Measurements from ENCODE around the gene VGLL4. TPM values are rescaled to one million over a fixed set of nuclear protein-coding genes. Genes with fewer than 3 reads are reported as not detected.

The VGLL4 gene
- total RNA-seq, 2 experiments from 2014 or later: 24.4 to 24.9 TPM

DNA sequence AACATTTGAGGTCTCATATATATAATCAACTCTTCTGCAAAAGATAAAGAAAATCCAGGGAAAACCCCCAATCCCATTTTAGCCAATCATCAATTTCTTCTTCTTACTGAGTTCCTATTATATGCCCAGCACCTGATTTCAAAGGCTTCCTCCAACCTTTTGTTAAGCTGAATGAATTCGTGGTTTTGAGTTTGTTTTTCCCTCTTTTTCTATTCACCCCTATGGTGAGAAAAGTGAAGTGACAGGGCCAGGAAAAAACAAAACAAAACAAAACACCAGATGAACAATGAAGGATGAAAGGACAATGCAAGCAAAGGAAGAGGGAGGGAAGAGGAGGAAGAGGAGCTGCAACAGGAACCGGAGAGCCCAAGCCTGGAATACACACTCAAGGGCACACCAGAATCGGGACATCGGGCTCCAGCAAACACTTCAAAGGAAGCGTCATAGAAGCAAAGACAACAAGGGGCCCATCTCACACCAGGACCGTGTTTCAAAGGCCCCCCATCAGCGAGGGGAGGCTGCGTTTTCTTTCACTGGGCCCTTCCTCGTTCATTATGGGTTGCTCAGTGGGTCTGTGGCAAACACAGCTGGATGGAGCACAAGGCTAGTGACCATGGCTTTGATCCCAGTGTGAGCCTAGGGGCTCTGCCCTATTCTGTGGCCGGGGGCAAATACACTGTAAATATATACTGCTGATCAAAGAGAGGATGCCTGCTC, 50.2 kb downstream of the VGLL4 start:
- Mint-ChIP-seq H3K27ac (no peak overlapping the region), H3K4me1 (peaks cover 26% of the 10 kb centered on the region), H3K27me3 (no peaks in the 10 kb centered on the region), H3K9me3 (ENCODE audit: low read depth) (peaks cover 1% of the 10 kb centered on the region), H3K4me3 (no peak overlapping the region), H3K36me3 (ENCODE audit: low read depth) (peaks cover 35% of the 10 kb centered on the region)
- CTCF ChIA-PET: interaction anchor here (1.3 kb wide), 1 partner anchor 10 kb away, joined by 4 read pairs; no protein-coding TSS in a partner anchor
- no peak for DNase-seq
- no peak for ATAC-seq
- POLR2A ChIA-PET: no interaction called here
- intact Hi-C loops (cut with DNase I, micrococcal nuclease): no loop called here

DNA sequence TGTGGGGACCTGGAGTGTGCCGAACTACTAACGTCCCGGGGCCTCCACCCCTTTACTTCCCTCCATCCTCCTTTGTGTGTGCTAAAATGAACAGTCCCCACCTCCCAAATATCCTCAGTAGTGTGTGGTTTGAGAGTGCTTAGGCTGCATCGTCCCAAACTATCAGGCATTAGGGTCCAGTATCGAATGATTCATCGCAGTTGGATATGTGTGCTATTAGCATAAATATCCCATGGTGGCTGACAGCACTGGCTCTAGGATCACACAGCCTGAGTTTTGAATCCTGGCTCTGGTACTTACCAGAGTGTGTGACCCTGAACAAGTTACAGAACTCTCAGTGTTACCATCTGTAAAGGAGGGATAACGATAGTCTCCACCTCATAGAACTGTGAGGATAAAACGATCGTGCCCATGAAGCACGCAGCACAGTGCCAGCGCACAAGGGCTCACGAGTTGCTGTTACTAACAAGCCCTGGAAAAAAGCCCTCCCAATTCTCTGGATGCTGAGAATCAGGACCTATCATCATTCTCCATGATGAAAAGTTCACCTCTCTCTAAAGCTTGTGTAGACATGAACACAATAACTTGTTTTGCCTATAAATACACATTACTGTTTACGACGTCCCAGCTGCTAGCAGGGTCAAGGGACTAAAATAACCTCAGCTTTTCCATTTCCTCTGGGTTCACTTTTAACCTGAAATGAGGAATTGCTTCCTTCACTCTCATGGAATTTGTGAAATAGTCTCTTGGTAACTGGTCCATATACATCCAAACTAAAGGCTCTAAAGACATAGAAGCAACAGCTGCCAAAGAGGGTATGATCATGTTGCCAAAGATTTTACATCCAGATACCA, 51.0 kb downstream of the VGLL4 start:
- H3K4me1 Mint-ChIP-seq: peaks cover 34% of the 10 kb centered on the region
- ATAC-seq (no peak), DNase-seq (no peak)
- H3K4me3 Mint-ChIP-seq: no peak overlapping the region
- H3K36me3 Mint-ChIP-seq (ENCODE audit: low read depth): peaks cover 31% of the 10 kb centered on the region
- no peak overlapping the region for H3K27ac Mint-ChIP-seq
- POLR2A ChIA-PET: no interaction called here
- no peaks in the 10 kb centered on the region for H3K27me3 Mint-ChIP-seq
- intact Hi-C loops (cut with DNase I, micrococcal nuclease): no loop called here
- CTCF ChIA-PET: interaction anchor here (1.3 kb wide), 1 partner anchor 9 kb away, joined by 4 read pairs; no protein-coding TSS in a partner anchor
- peaks cover 1% of the 10 kb centered on the region for H3K9me3 Mint-ChIP-seq (ENCODE audit: low read depth)

- no peaks in the 10 kb centered on the region for H3K9me3 Mint-ChIP-seq (ENCODE audit: low read depth)
- H3K27me3 Mint-ChIP-seq: no peaks in the 10 kb centered on the region
- no peak for DNase-seq
- no peak overlapping the region for H3K4me3 Mint-ChIP-seq
- intact Hi-C loops (cut with DNase I, micrococcal nuclease): no loop called here
- CTCF ChIA-PET: interaction anchor here (0.6 kb wide), 2 partner anchors 15 to 26 kb away, joined by 3 read pairs; no protein-coding TSS in a partner anchor
- H3K4me1 Mint-ChIP-seq: peaks cover 39% of the 10 kb centered on the region
- no peak for ATAC-seq
- H3K36me3 Mint-ChIP-seq (ENCODE audit: low read depth): peaks cover 27% of the 10 kb centered on the region
- POLR2A ChIA-PET: interaction anchor here (0.8 kb wide), 1 partner anchor 10 kb away, joined by 13 read pairs; no protein-coding TSS in a partner anchor
- no peak overlapping the region for H3K27ac Mint-ChIP-seq
These were observed 52.1 kb downstream of the VGLL4 start for GRCh38 chr3:11591391-11592282.

GRCh38 chr3:11591002-11591355, 52.7 kb downstream of the VGLL4 start:
- DNase-seq: no peak
- Mint-ChIP-seq H3K27me3 (no peaks in the 10 kb centered on the region), H3K27ac (no peak overlapping the region), H3K9me3 (ENCODE audit: low read depth) (no peaks in the 10 kb centered on the region), H3K36me3 (ENCODE audit: low read depth) (peaks cover 23% of the 10 kb centered on the region), H3K4me1 (peaks cover 44% of the 10 kb centered on the region), H3K4me3 (no peak overlapping the region)
- intact Hi-C loops (cut with DNase I, micrococcal nuclease): no loop called here
- CTCF ChIA-PET: interaction anchor here (0.6 kb wide), 2 partner anchors 16 to 26 kb away, joined by 3 read pairs; no protein-coding TSS in a partner anchor
- POLR2A ChIA-PET: interaction anchor here (0.6 to 0.8 kb wide), 2 partner anchors 10 to 1006 kb away, joined by 3 to 13 read pairs; no protein-coding TSS in a partner anchor
- no peak for ATAC-seq

DNA sequence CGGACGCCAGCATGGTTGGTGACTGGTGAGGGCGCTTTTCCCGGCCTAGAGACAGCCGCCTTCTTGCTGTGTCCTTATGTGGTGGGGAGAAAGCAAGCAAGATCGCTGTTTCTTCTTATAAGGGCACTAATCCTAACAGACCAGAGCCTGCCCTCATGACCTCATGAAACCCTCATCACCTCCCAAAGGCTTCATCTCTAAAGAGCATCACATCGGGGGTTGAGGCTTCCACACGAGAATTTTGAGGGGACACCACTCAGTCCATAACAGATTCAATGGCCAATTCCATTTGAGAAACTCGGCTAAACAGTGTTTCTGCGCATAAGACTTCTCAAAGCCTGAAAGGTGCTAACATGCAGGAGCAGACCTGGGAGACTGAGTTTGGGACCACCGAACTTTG, 54.0 kb downstream of the VGLL4 start:
- DNase-seq (no peak), ATAC-seq (no peak)
- intact Hi-C loops (cut with DNase I, micrococcal nuclease): no loop called here
- Mint-ChIP-seq H3K9me3 (ENCODE audit: low read depth) (no peaks in the 10 kb centered on the region), H3K4me3 (no peak overlapping the region), H3K27me3 (no peaks in the 10 kb centered on the region), H3K36me3 (ENCODE audit: low read depth) (peaks cover 19% of the 10 kb centered on the region), H3K27ac (no peak overlapping the region), H3K4me1 (peaks cover 49% of the 10 kb centered on the region)
- CTCF ChIA-PET: no interaction called here
- POLR2A ChIA-PET: no interaction called here

DNA sequence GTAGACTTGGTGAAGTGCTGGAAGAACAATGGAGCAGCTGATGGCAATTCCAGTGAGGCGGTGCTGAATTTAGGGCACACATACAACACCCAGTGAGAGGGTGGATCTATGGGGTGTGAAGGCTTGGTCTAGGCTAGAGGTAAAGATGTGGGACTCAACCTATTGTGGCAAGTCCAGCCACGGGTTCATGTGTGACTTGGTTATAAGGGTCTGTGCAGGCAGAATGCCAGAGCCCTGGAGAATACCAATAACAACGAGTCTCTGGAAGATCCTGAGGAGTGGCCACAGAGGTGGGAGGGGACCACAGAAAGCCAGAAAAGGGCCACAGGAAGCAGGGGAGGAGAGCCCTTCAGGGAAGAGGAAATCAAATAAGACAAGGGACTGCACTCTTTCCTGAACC, 55.0 kb downstream of the VGLL4 start:
- no peak overlapping the region for H3K27ac Mint-ChIP-seq
- no peak for DNase-seq
- H3K9me3 Mint-ChIP-seq (ENCODE audit: low read depth): no peaks in the 10 kb centered on the region
- peaks cover 13% of the 10 kb centered on the region for H3K36me3 Mint-ChIP-seq (ENCODE audit: low read depth)
- intact Hi-C loops (cut with DNase I, micrococcal nuclease): no loop called here
- no peak overlapping the region for H3K4me3 Mint-ChIP-seq
- POLR2A ChIA-PET: no interaction called here
- CTCF ChIA-PET: no interaction called here
- peaks cover 50% of the 10 kb centered on the region for H3K4me1 Mint-ChIP-seq
- no peak for ATAC-seq
- no peaks in the 10 kb centered on the region for H3K27me3 Mint-ChIP-seq

DNA sequence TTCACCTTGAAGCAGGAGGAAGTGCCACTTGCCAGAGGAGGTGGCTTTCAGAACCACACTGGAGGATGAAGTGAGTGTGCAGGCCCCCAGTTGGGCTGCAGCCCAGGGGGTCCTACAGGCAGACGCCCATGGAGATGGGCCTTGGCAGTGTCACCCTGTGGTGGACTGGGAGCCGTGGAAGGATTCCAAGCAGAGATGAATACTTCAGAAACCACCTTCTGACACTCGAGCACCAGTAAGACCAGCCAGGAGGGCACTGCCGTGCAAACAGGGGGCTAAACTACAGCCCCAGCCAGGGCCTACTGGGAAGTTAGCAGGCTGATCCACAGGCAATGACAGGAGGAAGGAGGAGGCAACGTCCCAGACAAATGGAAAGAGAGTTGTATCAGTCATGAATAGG, 55.4 kb downstream of the VGLL4 start:
- intact Hi-C loops (cut with DNase I, micrococcal nuclease): no loop called here
- ATAC-seq (no peak), DNase-seq (no peak)
- peaks cover 13% of the 10 kb centered on the region for H3K36me3 Mint-ChIP-seq (ENCODE audit: low read depth)
- no peak overlapping the region for H3K4me3 Mint-ChIP-seq
- H3K27me3 Mint-ChIP-seq: no peaks in the 10 kb centered on the region
- H3K9me3 Mint-ChIP-seq (ENCODE audit: low read depth): no peaks in the 10 kb centered on the region
- no peak overlapping the region for H3K27ac Mint-ChIP-seq
- CTCF ChIA-PET: no interaction called here
- H3K4me1 Mint-ChIP-seq: peaks cover 51% of the 10 kb centered on the region
- POLR2A ChIA-PET: no interaction called here

- H3K27ac Mint-ChIP-seq: no peak overlapping the region
- CTCF ChIA-PET: no interaction called here
- ATAC-seq: no peak
These were observed 55.9 kb downstream of the VGLL4 start for GRCh38 chr3:11587766-11588165.

DNA sequence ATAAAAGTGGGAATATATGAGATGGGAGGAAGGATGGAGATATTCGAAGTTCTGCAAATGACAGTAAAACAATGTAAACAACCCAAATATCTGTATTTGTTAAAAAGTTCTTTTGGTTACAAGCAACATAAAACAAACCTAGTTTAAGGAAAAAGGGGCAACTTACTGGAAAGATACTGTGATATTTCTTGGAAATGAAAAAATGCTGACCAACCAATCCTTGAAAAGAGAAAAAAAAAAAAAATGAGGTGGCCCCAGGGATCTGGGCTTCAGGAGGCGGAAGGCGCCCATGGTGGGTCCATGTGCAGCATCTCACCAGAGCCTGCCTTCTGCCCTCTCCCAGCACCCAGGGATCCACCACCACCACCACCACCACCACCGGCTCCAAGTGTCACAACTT, 59.1 kb downstream of the VGLL4 start:
- intact Hi-C loops (cut with DNase I, micrococcal nuclease): no loop called here
- CTCF ChIA-PET: interaction anchor here (1.8 kb wide), 1 partner anchor 9 kb away, joined by 4 read pairs; no protein-coding TSS in a partner anchor

More at GRCh38 chr3:11587766-11588165, 55.9 kb downstream of the VGLL4 start:
- Mint-ChIP-seq H3K9me3 (ENCODE audit: low read depth) (no peaks in the 10 kb centered on the region), H3K27me3 (no peaks in the 10 kb centered on the region), H3K4me3 (no peak overlapping the region), H3K4me1 (peaks cover 53% of the 10 kb centered on the region), H3K36me3 (ENCODE audit: low read depth) (peaks cover 13% of the 10 kb centered on the region)
- intact Hi-C loops (cut with DNase I, micrococcal nuclease): no loop called here
- POLR2A ChIA-PET: no interaction called here
- no peak for DNase-seq

GRCh38 chr3:11583638-11584046, 60.1 kb downstream of the VGLL4 start:
- no peak overlapping the region for H3K27ac Mint-ChIP-seq
- intact Hi-C loops (cut with DNase I, micrococcal nuclease): no loop called here
- H3K4me1 Mint-ChIP-seq: peaks cover 67% of the 10 kb centered on the region
- peaks cover 17% of the 10 kb centered on the region for H3K36me3 Mint-ChIP-seq (ENCODE audit: low read depth)
- no peak overlapping the region for H3K4me3 Mint-ChIP-seq
- POLR2A ChIA-PET: no interaction called here
- DNase-seq (no peak), ATAC-seq (no peak)
- H3K27me3 Mint-ChIP-seq: no peaks in the 10 kb centered on the region
- H3K9me3 Mint-ChIP-seq (ENCODE audit: low read depth): no peaks in the 10 kb centered on the region
- CTCF ChIA-PET: interaction anchor here (1.8 kb wide), 1 partner anchor 10 kb away, joined by 4 read pairs; no protein-coding TSS in a partner anchor

More for the DNA sequence above, 59.1 kb downstream of the VGLL4 start:
- no peak overlapping the region for H3K4me3 Mint-ChIP-seq
- ATAC-seq: no peak
- H3K36me3 Mint-ChIP-seq (ENCODE audit: low read depth): peaks cover 17% of the 10 kb centered on the region
- peaks cover 72% of the 10 kb centered on the region for H3K4me1 Mint-ChIP-seq
- no peaks in the 10 kb centered on the region for H3K27me3 Mint-ChIP-seq
- no peaks in the 10 kb centered on the region for H3K9me3 Mint-ChIP-seq (ENCODE audit: low read depth)
- POLR2A ChIA-PET: no interaction called here
- DNase-seq: no peak
- no peak overlapping the region for H3K27ac Mint-ChIP-seq

- no peak for DNase-seq
- POLR2A ChIA-PET: no interaction called here
- Mint-ChIP-seq H3K4me3 (no peak overlapping the region), H3K36me3 (ENCODE audit: low read depth) (peaks cover 17% of the 10 kb centered on the region), H3K27ac (no peak overlapping the region), H3K27me3 (no peaks in the 10 kb centered on the region), H3K9me3 (ENCODE audit: low read depth) (no peaks in the 10 kb centered on the region), H3K4me1 (peaks cover 62% of the 10 kb centered on the region)
- no peak for ATAC-seq
- CTCF ChIA-PET: interaction anchor here (1.8 kb wide), 1 partner anchor 10 kb away, joined by 4 read pairs; no protein-coding TSS in a partner anchor
- intact Hi-C loops (cut with DNase I, micrococcal nuclease): no loop called here
These were observed 60.5 kb downstream of the VGLL4 start for GRCh38 chr3:11583235-11583634.
